LNCaP clone FGC (cell line): ENCODE results near the gene TLR1.

Experiments
- DNase-seq: peaks from one replicate; pipeline ENCODE4 v3.0.0-alpha.2; 2011; ENCODE audit warnings: low read depth
- H3K4me3 ChIP-seq: 2 replicates; pipeline ENCODE4 v1.5.1; 2011; ENCODE audit warnings: mild to moderate bottlenecking, low read depth, low read length, control low read depth
- TF ChIP-seq, protein P1 (sequence below): IDR thresholded peaks from 2 replicates; pipeline ENCODE4 v1.5.1; 2012; ENCODE audit warnings: mild to moderate bottlenecking; ENCODE audit not compliant: control insufficient read depth, insufficient read depth; ENCODE audit errors: extremely low read depth

Gene TLR1

GRCh38 chr4:38832624-38833528 lies 28.3 kb upstream of the TLR1 start:
- no peak for DNase-seq
- TF ChIP-seq, protein P1, sequence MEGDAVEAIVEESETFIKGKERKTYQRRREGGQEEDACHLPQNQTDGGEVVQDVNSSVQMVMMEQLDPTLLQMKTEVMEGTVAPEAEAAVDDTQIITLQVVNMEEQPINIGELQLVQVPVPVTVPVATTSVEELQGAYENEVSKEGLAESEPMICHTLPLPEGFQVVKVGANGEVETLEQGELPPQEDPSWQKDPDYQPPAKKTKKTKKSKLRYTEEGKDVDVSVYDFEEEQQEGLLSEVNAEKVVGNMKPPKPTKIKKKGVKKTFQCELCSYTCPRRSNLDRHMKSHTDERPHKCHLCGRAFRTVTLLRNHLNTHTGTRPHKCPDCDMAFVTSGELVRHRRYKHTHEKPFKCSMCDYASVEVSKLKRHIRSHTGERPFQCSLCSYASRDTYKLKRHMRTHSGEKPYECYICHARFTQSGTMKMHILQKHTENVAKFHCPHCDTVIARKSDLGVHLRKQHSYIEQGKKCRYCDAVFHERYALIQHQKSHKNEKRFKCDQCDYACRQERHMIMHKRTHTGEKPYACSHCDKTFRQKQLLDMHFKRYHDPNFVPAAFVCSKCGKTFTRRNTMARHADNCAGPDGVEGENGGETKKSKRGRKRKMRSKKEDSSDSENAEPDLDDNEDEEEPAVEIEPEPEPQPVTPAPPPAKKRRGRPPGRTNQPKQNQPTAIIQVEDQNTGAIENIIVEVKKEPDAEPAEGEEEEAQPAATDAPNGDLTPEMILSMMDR: no peak
- no peak overlapping the region for H3K4me3 ChIP-seq

GRCh38 chr4:38832206-38832605 lies 27.6 kb upstream of the TLR1 start:
- TF ChIP-seq, protein P1: no peak
- no peak for DNase-seq
- H3K4me3 ChIP-seq: no peak overlapping the region

DNA sequence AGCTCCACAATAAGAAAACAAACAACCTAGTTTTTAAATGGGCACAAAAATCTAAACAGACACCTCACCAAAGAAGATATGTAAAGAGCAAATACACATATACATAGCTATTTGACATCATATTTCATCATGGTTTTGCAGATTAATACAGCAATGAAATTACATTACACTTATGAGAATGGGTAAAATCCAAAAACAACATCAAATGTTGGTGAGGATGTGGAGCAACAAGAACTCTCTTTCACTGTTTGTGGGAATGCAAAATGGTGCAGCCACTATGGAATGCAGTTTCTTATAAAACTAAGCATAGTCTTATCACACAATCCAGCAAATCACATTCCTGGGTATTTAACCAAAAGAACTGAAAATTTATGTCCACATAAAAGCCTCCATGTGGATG lies 27.1 kb upstream of the TLR1 start:
- no peak overlapping the region for H3K4me3 ChIP-seq
- no peak for DNase-seq
- TF ChIP-seq, protein P1: no peak

GRCh38 chr4:38829237-38829636 lies 24.6 kb upstream of the TLR1 start:
- no peak overlapping the region for H3K4me3 ChIP-seq
- TF ChIP-seq, protein P1: no peak
- no peak for DNase-seq

GRCh38 chr4:38823766-38824165 lies 19.2 kb upstream of the TLR1 start:
- TF ChIP-seq, protein P1: no peak
- no peak overlapping the region for H3K4me3 ChIP-seq

GRCh38 chr4:38822748-38823303 lies 18.2 kb upstream of the TLR1 start:
- TF ChIP-seq, protein P1: no peak
- H3K4me3 ChIP-seq: no peak overlapping the region
- no peak for DNase-seq

More at GRCh38 chr4:38823766-38824165, 19.2 kb upstream of the TLR1 start:
- no peak for DNase-seq
